HepG2 (cell line): ENCODE measurements around the gene CES3. TPM values are rescaled to one million over a fixed set of nuclear protein-coding genes. Genes with fewer than 3 reads are reported as not detected.

Experiments
- ATF1 ChIP-seq: IDR thresholded peaks from 2 replicates; pipeline ENCODE4 v1.6.1; 2016; ENCODE audit warnings: mild to moderate bottlenecking, control low read depth
- CC2D1A ChIP-seq: sonication (generic); formaldehyde crosslinking; IDR thresholded peaks from 2 replicates; pipeline ENCODE4 v1.8.1; 2023; ENCODE audit warnings: mild to moderate bottlenecking, missing genetic modification reagents
- DBP ChIP-seq: sonication (generic); formaldehyde crosslinking; IDR thresholded peaks from 2 replicates; pipeline ENCODE4 v1.4.0; 2020; ENCODE audit warnings: missing genetic modification reagents; ENCODE audit errors: not compliant biosample characterization
- FLYWCH1 ChIP-seq: sonication (generic); formaldehyde crosslinking; IDR thresholded peaks from 2 replicates; pipeline ENCODE4 v1.8.1; 2023; ENCODE audit warnings: mild to moderate bottlenecking, missing genetic modification reagents
- FOXC1 ChIP-seq: sonication (generic); formaldehyde crosslinking; IDR thresholded peaks from 2 replicates; pipeline ENCODE4 v1.8.0; 2022; ENCODE audit warnings: mild to moderate bottlenecking, missing genetic modification reagents, borderline replicate concordance
- ISX ChIP-seq: sonication (generic); formaldehyde crosslinking; conservative IDR thresholded peaks from 2 replicates; pipeline ENCODE4 v1.5.0; 2020; ENCODE audit warnings: missing genetic modification reagents
- NFE2 ChIP-seq: sonication (generic); formaldehyde crosslinking; IDR thresholded peaks from 2 replicates; pipeline ENCODE4 v1.4.0; 2020; ENCODE audit warnings: missing genetic modification reagents
- NR2F6 ChIP-seq, 2 experiments: IDR thresholded peaks; 2 replicates each; pipeline ENCODE4 v1.6.1; 2016; ENCODE audit warnings: antibody characterized with exemption in 1 of 2, mild to moderate bottlenecking in 1 of 2
- PAF1 ChIP-seq: IDR thresholded peaks from 2 replicates; pipeline ENCODE4 v1.6.1; 2016; ENCODE audit warnings: missing genetic modification reagents, missing compliant biosample characterization
- RERE ChIP-seq: IDR thresholded peaks from 2 replicates; pipeline ENCODE4 v1.6.1; 2016; ENCODE audit warnings: low read depth, missing genetic modification reagents, missing compliant biosample characterization
- SAFB2 ChIP-seq: sonication (generic); formaldehyde crosslinking; IDR thresholded peaks from 2 replicates; pipeline ENCODE4 v1.5.1; 2020; ENCODE audit warnings: missing genetic modification reagents, low read depth, mild to moderate bottlenecking, borderline replicate concordance
- ZKSCAN8 ChIP-seq: IDR thresholded peaks from 2 replicates; pipeline ENCODE4 v1.6.1; 2016; ENCODE audit warnings: borderline replicate concordance, missing genetic modification reagents, missing compliant biosample characterization
- ZNF460 ChIP-seq: sonication (generic); formaldehyde crosslinking; IDR thresholded peaks from 2 replicates; pipeline ENCODE4 v1.5.1; 2020; ENCODE audit warnings: missing genetic modification reagents, mild to moderate bottlenecking, borderline replicate concordance
- ZNF543 ChIP-seq: sonication (generic); formaldehyde crosslinking; IDR thresholded peaks from 2 replicates; pipeline ENCODE4 v1.4.0; 2020; ENCODE audit warnings: mild to moderate bottlenecking, missing genetic modification reagents
- ZNF609 ChIP-seq: sonication (generic); formaldehyde crosslinking; IDR thresholded peaks from 2 replicates; pipeline ENCODE4 v1.4.0; 2020; ENCODE audit warnings: mild to moderate bottlenecking, missing genetic modification reagents, borderline replicate concordance
- ZNF740 ChIP-seq: sonication (generic); formaldehyde crosslinking; IDR thresholded peaks from 2 replicates; pipeline ENCODE4 v1.4.0; 2020; ENCODE audit warnings: missing genetic modification reagents
- polyA plus RNA-seq, 8 experiments: library from polyadenylated mRNA; depleted of rRNA in 3 of 8; stranded (reverse) in 7 of 8; unstranded in 1 of 8; fragments of >200 nt; fragmentation: Illumina TruSeq in 4 of 8; extraction: Trizol in 4 of 8; gene quantifications; 2 replicates each; pipeline versions ENCODE4 v1.2.1 to v1.2.3, GENCODE V29; 2011 to 2016; ENCODE audit warnings: low read depth in 4 of 8, missing spikeins in 1 of 8, mixed read lengths in 1 of 8; ENCODE audit not compliant: insufficient read depth in 1 of 8
- total RNA-seq, 5 experiments: library from RNA; depleted of rRNA; stranded (reverse); fragments of >200 nt; fragmentation: Illumina TruSeq; extraction: Trizol; gene quantifications; 2 replicates each; pipeline ENCODE4 v1.2.3, GENCODE V29; 2016; ENCODE audit warnings: low read depth in 1 of 5

The CES3 gene
- total and polyA plus RNA-seq, 2 of the 13 experiments (the other 11 are each of a cell fraction or from before 2014, with no cell fraction given): 6.6 to 17.4 TPM

GRCh38 chr16:66935314-66936011 lies 25.6 kb upstream of the CES3 start, which contains the start of gene CES2 (continued):
- TF ChIP-seq SAFB2: peak; percentile 62; the same call in 1 of the 2 replicates
- TF ChIP-seq ZNF543 (CRISPR knock-in tag): no peak
- no peak for TF ChIP-seq NFE2 (CRISPR knock-in tag)
- TF ChIP-seq NR2F6 (IDR thresholded peaks at IDR 0.05): no peak
- TF ChIP-seq NR2F6 (CRISPR knock-in tag; IDR thresholded peaks at IDR 0.05): peak; percentile 67
- peak; percentile 50; the same call in 1 of the 2 replicates for TF ChIP-seq ZNF609 (CRISPR knock-in tag)
- peak; percentile 82 for TF ChIP-seq FOXC1
- no peak; the same call in 1 of the 2 replicates for TF ChIP-seq ZKSCAN8 (CRISPR knock-in tag)
- TF ChIP-seq ZNF740 (CRISPR knock-in tag): no peak
- TF ChIP-seq DBP (CRISPR knock-in tag): no peak
- TF ChIP-seq CC2D1A (CRISPR knock-in tag): no peak
- no peak for TF ChIP-seq FLYWCH1 (CRISPR knock-in tag)
- TF ChIP-seq RERE (CRISPR knock-in tag): peak; percentile 18; the same call in 1 of the 2 replicates
- TF ChIP-seq PAF1 (CRISPR knock-in tag): no peak
- no peak for TF ChIP-seq ATF1 (CRISPR knock-in tag)
- TF ChIP-seq ZNF460 (CRISPR knock-in tag): no peak
- TF ChIP-seq ISX (CRISPR knock-in tag): no peak
